Lung (tissue), 16 donors: ENCODE results near the gene EAF1. TPM values are rescaled to one million over a fixed set of nuclear protein-coding genes. Genes with fewer than 3 reads are reported as not detected.

Experiments used
- ATAC-seq: fragments of 200-7000 bp; cut with Tn5 transposase; one replicate; pipeline ENCODE4 v1.9.1; 2020; ENCODE audit warnings: moderate number of reproducible peaks; ENCODE audit not compliant: insufficient read depth, low FRiP score
- DNase-seq, 3 donors: peaks; one replicate each; pipeline ENCODE4 v3.0.0-alpha.2; 2013 to 2017
- H3K27ac ChIP-seq, 2 donors: one replicate each; pipeline ENCODE4 v1.5.1; 2013; ENCODE audit warnings: mild to moderate bottlenecking in 2 of 2, moderate library complexity in 2 of 2, control low read depth in 1 of 2, inconsistent platforms in 1 of 2, low read depth in 1 of 2, low read length in 1 of 2
- H3K27me3 ChIP-seq, 3 donors: one replicate each; pipeline ENCODE4 v1.5.1; 2013; ENCODE audit warnings: low read length in 2 of 3; ENCODE audit not compliant: control insufficient read depth in 3 of 3, insufficient read depth in 3 of 3
- H3K36me3 ChIP-seq, 4 donors: one replicate each; pipeline ENCODE4 v1.5.1; 2013; ENCODE audit warnings: low read length in 4 of 4, mild to moderate bottlenecking in 1 of 4, moderate library complexity in 1 of 4; ENCODE audit not compliant: control insufficient read depth in 4 of 4, insufficient read depth in 4 of 4
- H3K4me1 ChIP-seq, 5 donors: one replicate each; pipeline ENCODE4 v1.5.1; 2013; ENCODE audit warnings: low read length in 5 of 5, mild to moderate bottlenecking in 2 of 5, moderate library complexity in 1 of 5; ENCODE audit not compliant: control insufficient read depth in 5 of 5, insufficient read depth in 5 of 5
- H3K4me3 ChIP-seq: one replicate; pipeline ENCODE4 v1.5.1; 2013; ENCODE audit warnings: mild to moderate bottlenecking, control low read depth, moderate library complexity
- H3K9ac ChIP-seq, 2 donors: one replicate each; pipeline ENCODE4 v1.5.1; 2013; ENCODE audit warnings: low read length in 2 of 2, control low read depth in 1 of 2; ENCODE audit not compliant: insufficient read depth in 1 of 2
- H3K9me3 ChIP-seq, 4 donors: one replicate each; pipeline ENCODE4 v1.5.1; 2013; ENCODE audit warnings: low read length in 3 of 4, mild to moderate bottlenecking in 1 of 4, moderate library complexity in 1 of 4; ENCODE audit not compliant: control insufficient read depth in 4 of 4, insufficient read depth in 3 of 4
- WGBS, 2 donors: extraction: QIAGEN DNeasy Blood & Tissue Kit; methylation state at CpG; one replicate each; pipeline ENCODE4 v1.1.7; 2013; 5-methylcytosine and 5-hydroxymethylcytosine counted together
- long read RNA-seq, 5 donors: transcript quantifications; one replicate each; lab custom pipeline, GENCODE V29; 2026
- polyA plus RNA-seq, 2 donors: library from polyadenylated mRNA; stranded (reverse); fragments of 200-250 nt; gene quantifications; one replicate each; pipeline ENCODE4 v1.2.1, GENCODE V29; 2013
- total RNA-seq, 2 donors: library from RNA; depleted of rRNA in 1 of 2; stranded (reverse); fragments of >200 nt in 1 of 2; gene quantifications; one replicate each; pipeline ENCODE4 v1.2.1, GENCODE V29; 2014 to 2021
- TF ChIP-seq, protein P1 (sequence below): IDR thresholded peaks from 2 replicates; pipeline ENCODE4 v1.5.1; 2012; ENCODE audit warnings: mild to moderate bottlenecking; ENCODE audit errors: control extremely low read depth, extremely low read depth
- donor health status: control.
- donor health status: control.
- donor health status: Bipolar disorder and iron deficiency.
- donor health status: healthy.
- donor health status: DM: yes; HTN: yes; CAD: no.

The EAF1 gene
- total RNA-seq: 10 to 100 TPM; 16.2 to 25.3 TPM
- 10 to 100 TPM in 1 of 2 donors, 1 to 10 TPM in 1; 5.5 to 17.7 TPM for polyA plus RNA-seq
- long read RNA-seq, donor 1, full-length matches to known transcripts: 5 of 17 reads
- long read RNA-seq, donor 1, partial matches to known transcripts: 6 of 17 reads
- long read RNA-seq, donor 1, other reads (novel, unspliced or antisense): 6 of 17 reads
- long read RNA-seq, donor 2, full-length matches to known transcripts: 3 of 3 reads
- long read RNA-seq, donor 2, partial matches to known transcripts: 0 of 3 reads
- long read RNA-seq, donor 2, other reads (novel, unspliced or antisense): 0 of 3 reads
- long read RNA-seq, donor 3, full-length matches to known transcripts: 2 of 9 reads
- long read RNA-seq, donor 3, partial matches to known transcripts: 7 of 9 reads
- long read RNA-seq, donor 3, other reads (novel, unspliced or antisense): 0 of 9 reads
- long read RNA-seq, donor 4, partial matches to known transcripts: 0 of 1 reads
- long read RNA-seq, donor 4, other reads (novel, unspliced or antisense): 0 of 1 reads
- long read RNA-seq, donor 5, full-length matches to known transcripts: 4 of 9 reads
- long read RNA-seq, donor 5, partial matches to known transcripts: 5 of 9 reads
- long read RNA-seq, donor 5, other reads (novel, unspliced or antisense): 0 of 9 reads

DNA sequence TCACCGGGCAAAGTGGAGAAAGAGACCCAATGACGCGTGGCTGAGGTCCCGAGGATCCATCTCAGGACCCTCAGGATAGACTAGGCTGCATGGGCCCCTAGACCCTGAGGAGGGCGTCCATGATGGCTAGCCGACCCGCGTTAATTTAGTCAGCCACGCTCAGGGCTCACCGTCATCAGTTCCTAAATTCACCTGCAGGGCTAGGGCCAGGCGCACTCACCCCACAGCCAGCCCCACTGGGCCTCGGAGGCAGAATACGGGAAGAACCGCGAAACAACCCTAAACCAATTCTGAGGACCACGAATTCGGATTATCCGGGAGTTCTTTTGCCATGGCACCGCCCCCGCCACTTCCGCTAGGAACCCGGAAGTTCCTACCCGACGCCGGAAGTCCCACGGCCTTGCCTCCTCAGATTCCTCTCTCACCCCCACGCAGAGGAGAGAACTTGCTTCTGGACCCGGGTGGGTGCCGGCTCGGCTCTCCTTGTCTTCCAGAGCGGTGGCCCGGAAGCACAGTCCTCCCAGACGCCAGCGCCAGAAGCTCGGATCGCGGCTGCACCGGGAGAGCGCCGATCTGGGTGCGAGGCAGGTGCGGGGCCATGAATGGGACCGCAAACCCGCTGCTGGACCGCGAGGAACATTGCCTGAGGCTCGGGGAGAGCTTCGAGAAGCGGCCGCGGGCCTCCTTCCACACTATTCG is at the start of gene EAF1, which contains the start of gene METTL6:
EAF1 (plus strand) TSS at position 417 of the 699 bp plus-strand sequence; CDS start at position 599, 182 bp downstream.
METTL6 (minus strand) TSS at position 363 of the 699 bp plus-strand sequence. CDS start 1,033 bp downstream, outside the sequence.
- Histone ChIP-seq H3K27ac (peak within 1 kb of the TSS; percentile 89 to 91), H3K27me3 (no peaks in the 10 kb centered on the region), H3K4me1 (peaks cover 0 to 24% (median 8%) of the 10 kb centered on the region in 5 donors), H3K9me3 (no peaks in the 10 kb centered on the region), H3K4me3 (peak within 1 kb of the TSS; percentile 87), H3K36me3 (peaks cover 7 to 14% (median 8%) of the 10 kb centered on the region in 4 donors), H3K9ac (peak within 1 kb of the TSS; percentile 70 to 71)
- DNase-seq: peak; percentile 84 to 87 (median 85)
- TF ChIP-seq, protein P1, sequence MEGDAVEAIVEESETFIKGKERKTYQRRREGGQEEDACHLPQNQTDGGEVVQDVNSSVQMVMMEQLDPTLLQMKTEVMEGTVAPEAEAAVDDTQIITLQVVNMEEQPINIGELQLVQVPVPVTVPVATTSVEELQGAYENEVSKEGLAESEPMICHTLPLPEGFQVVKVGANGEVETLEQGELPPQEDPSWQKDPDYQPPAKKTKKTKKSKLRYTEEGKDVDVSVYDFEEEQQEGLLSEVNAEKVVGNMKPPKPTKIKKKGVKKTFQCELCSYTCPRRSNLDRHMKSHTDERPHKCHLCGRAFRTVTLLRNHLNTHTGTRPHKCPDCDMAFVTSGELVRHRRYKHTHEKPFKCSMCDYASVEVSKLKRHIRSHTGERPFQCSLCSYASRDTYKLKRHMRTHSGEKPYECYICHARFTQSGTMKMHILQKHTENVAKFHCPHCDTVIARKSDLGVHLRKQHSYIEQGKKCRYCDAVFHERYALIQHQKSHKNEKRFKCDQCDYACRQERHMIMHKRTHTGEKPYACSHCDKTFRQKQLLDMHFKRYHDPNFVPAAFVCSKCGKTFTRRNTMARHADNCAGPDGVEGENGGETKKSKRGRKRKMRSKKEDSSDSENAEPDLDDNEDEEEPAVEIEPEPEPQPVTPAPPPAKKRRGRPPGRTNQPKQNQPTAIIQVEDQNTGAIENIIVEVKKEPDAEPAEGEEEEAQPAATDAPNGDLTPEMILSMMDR: no peak
- peak; percentile 88 for ATAC-seq
- 0% methylated on average over 52 of the region's 52 CpGs for WGBS, 2 donors

DNA sequence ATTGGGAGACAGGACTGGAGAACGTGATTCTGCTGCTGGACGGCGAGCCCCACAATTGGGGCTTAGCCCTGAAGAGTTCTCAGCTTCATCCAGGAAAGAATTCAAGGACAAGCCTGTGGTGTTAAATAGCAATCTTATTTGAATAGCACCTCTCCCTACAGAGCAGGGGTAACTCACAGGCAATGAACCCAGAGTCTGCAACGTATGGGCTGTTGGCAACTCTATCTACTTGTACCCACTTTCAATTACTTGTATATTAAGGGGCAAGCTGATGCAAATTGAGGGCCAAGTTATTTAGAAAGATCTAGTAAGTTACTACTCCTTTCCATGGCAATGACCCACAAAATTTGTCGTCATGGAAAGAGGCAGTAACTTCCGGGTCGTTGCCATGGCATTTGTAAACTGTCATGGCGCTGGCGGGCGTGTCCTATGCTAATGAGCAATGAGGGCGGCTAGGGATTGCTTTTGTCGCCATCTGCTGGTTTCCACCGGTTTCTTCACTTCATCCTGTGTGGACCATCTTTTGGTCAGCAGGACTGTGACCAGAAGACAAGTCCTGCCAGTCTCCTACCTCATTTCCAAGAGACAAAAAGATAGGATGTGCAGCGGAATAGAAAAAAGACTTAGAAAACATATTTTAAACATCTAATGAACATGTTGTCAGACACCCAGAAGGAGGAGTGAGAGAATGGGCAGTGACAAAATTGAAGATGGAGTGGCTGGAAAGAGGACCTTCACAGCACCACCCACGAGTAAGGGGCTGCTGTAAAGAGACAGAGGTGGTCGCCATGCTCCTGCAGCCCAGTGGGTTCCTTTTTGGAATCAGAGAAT is 49.2 kb upstream of the EAF1 start:
- Histone ChIP-seq H3K9me3 (no peaks in the 10 kb centered on the region), H3K4me3 (no peak overlapping the region)
- peak; percentile 97 for ATAC-seq

More for the DNA sequence above, 49.2 kb upstream of the EAF1 start:
- peak; percentile 95 to 97 (median 96) for DNase-seq
- Histone ChIP-seq H3K9ac (no peak overlapping the region), H3K4me1 (no peaks in the 10 kb centered on the region), H3K27ac (peak overlapping the region in 1 of 2 donors; percentile 50), H3K27me3 (no peaks in the 10 kb centered on the region), H3K36me3 (no peaks in the 10 kb centered on the region)
- TF ChIP-seq, protein P1: peak; percentile 81
- 22 to 25% methylated on average over 16 of the region's 16 CpGs for WGBS, 2 donors
